ENCODE results near the gene HDLBP.

HDLBP gene

GRCh38 chr2:241228860-241229516, 86.5 kb downstream of the HDLBP start:
- no peak for DNase-seq (ENCODE audit: low read depth)

GRCh38 chr2:241228081-241228859, 87.2 kb downstream of the HDLBP start:
- no peak for DNase-seq (ENCODE audit: low read depth)

- no peak for DNase-seq (ENCODE audit: low read depth)
Measured at GRCh38 chr2:241227594-241227993, 87.9 kb downstream of the HDLBP start.

GRCh38 chr2:241226723-241227572, 88.5 kb downstream of the HDLBP start:
- DNase-seq (ENCODE audit: low read depth): no peak

GRCh38 chr2:241225983-241226382, 89.5 kb downstream of the HDLBP start:
- no peak for DNase-seq (ENCODE audit: low read depth)

- DNase-seq (ENCODE audit: low read depth): no peak
Measured at GRCh38 chr2:241225545-241225944, 89.9 kb downstream of the HDLBP start.

- no peak for DNase-seq (ENCODE audit: low read depth)
Measured at GRCh38 chr2:241224851-241225438, 90.5 kb downstream of the HDLBP start.

- DNase-seq (ENCODE audit: low read depth): no peak
Measured at GRCh38 chr2:241224018-241224850, 91.2 kb downstream of the HDLBP start.

- no peak for DNase-seq (ENCODE audit: low read depth)
Measured at GRCh38 chr2:241223211-241224017, 92.1 kb downstream of the HDLBP start.

- DNase-seq (ENCODE audit: low read depth): no peak
Measured at GRCh38 chr2:241219856-241220356, 95.6 kb downstream of the HDLBP start.

- DNase-seq (ENCODE audit: low read depth): no peak
Measured at GRCh38 chr2:241219030-241219382, 96.5 kb downstream of the HDLBP start.

GRCh38 chr2:241218131-241219029, 97.1 kb downstream of the HDLBP start:
- no peak for DNase-seq (ENCODE audit: low read depth)

- no peak for DNase-seq (ENCODE audit: low read depth)
Measured at GRCh38 chr2:241217320-241218031, 98.0 kb downstream of the HDLBP start.

GRCh38 chr2:241216211-241216761, 99.2 kb downstream of the HDLBP start:
- no peak for DNase-seq (ENCODE audit: low read depth)

- DNase-seq (ENCODE audit: low read depth): no peak
Measured at GRCh38 chr2:241215421-241215820, 100.1 kb downstream of the HDLBP start.

GRCh38 chr2:241214766-241215165, 100.7 kb downstream of the HDLBP start:
- DNase-seq (ENCODE audit: low read depth): no peak

GRCh38 chr2:241214209-241214608, 101.3 kb downstream of the HDLBP start:
- DNase-seq (ENCODE audit: low read depth): no peak

- DNase-seq (ENCODE audit: low read depth): no peak
Measured at GRCh38 chr2:241213567-241213966, 101.9 kb downstream of the HDLBP start.

Measured in activated T-cell treated with anti-CD3 and anti-CD28 coated beads for 24 hours (primary cell).